T-cell (primary cell): ENCODE results near the gene LRRC4C. TPM values are rescaled to one million over a fixed set of nuclear protein-coding genes. Genes with fewer than 3 reads are reported as not detected.
"Not testable (repeated sequence)": the region's sequence is repeated elsewhere in the genome, so short reads cannot be mapped to it uniquely, and the experiment has no call there.

Source experiments
- ATAC-seq, 4 experiments: fragments of 200-7000 bp in 3 of 4; fragments of 150-1000 bp in 1 of 4; cut with Tn5 transposase; replicated peaks in 1 of 4; 1 replicate in 3 of 4; 2 replicates in 1 of 4; pipeline ENCODE4 v1.10.0; 2021; ENCODE audit warnings: moderate library complexity in 3 of 4, mild to moderate bottlenecking in 2 of 4, moderate number of reproducible peaks in 1 of 4
- CTCF ChIA-PET, 2 donors: fragments of 300-600 bp; sonication (Branson Sonifier 250); formaldehyde crosslinking; loops; one replicate each; lab custom pipeline; 2022; ENCODE audit warnings: antibody characterized with exemption in 2 of 2; lab: Charles Lee
- POLR2A ChIA-PET, 2 donors: fragments of 300-600 bp; sonication (Branson Sonifier 250); formaldehyde crosslinking; loops; one replicate each; lab custom pipeline; 2022; ENCODE audit warnings: antibody characterized with exemption in 2 of 2; lab: Charles Lee
- DNase-seq, 35 experiments: peaks; one replicate each; pipeline versions ENCODE4 v3.0.0 to v3.0.0-alpha.2; 2013 to 2023
- H3K27ac ChIP-seq: one replicate; pipeline ENCODE4 v1.5.1; 2013; ENCODE audit warnings: low read length
- H3K27me3 ChIP-seq, 2 experiments: replicated peaks in 1 of 2; 1 replicate in 1 of 2; 2 replicates in 1 of 2; pipeline versions ENCODE4 v1.6.1 to v1.7.0; 2013; ENCODE audit warnings: low read length in 1 of 2, mixed read lengths in 1 of 2; ENCODE audit not compliant: control insufficient read depth in 2 of 2, insufficient read depth in 2 of 2; ENCODE audit errors: extremely low read depth in 1 of 2
- H3K36me3 ChIP-seq, 2 donors: 1 replicate in 1 of 2; 2 replicates in 1 of 2; pipeline versions ENCODE4 v1.6.1 to v1.7.0; 2013; ENCODE audit warnings: low read length in 1 of 2; ENCODE audit not compliant: control insufficient read depth in 2 of 2, insufficient read depth in 1 of 2; ENCODE audit errors: extremely low read depth in 1 of 2
- H3K4me1 ChIP-seq, 2 experiments: 1 replicate in 1 of 2; 2 replicates in 1 of 2; pipeline versions ENCODE4 v1.6.1 to v1.7.0; 2013; ENCODE audit warnings: low read length in 2 of 2, mixed read lengths in 1 of 2; ENCODE audit not compliant: insufficient read depth in 2 of 2, control insufficient read depth in 1 of 2; ENCODE audit errors: extremely low read depth in 1 of 2
- H3K4me3 ChIP-seq, 2 donors: 1 replicate in 1 of 2; 2 replicates in 1 of 2; pipeline versions ENCODE4 v1.5.1 to v1.7.0; 2013; ENCODE audit warnings: mild to moderate bottlenecking in 2 of 2, low read length in 1 of 2, moderate library complexity in 1 of 2; ENCODE audit not compliant: control insufficient read depth in 1 of 2; ENCODE audit errors: extremely low read depth in 1 of 2
- H3K9me3 ChIP-seq: 2 replicates; pipeline ENCODE4 v1.7.0; 2013
- H3K27ac Mint-ChIP-seq, 2 donors: one replicate each; pipeline ENCODE4 v1.8.0; 2020 to 2021; ENCODE audit warnings: mild to moderate bottlenecking in 2 of 2, mixed read lengths in 2 of 2
- H3K27me3 Mint-ChIP-seq, 2 donors: one replicate each; pipeline ENCODE4 v1.8.0; 2021 to 2022; ENCODE audit warnings: mixed read lengths in 2 of 2
- H3K36me3 Mint-ChIP-seq: one replicate; pipeline ENCODE4 v1.8.0; 2021; ENCODE audit warnings: mixed read lengths
- H3K4me1 Mint-ChIP-seq, 3 donors: one replicate each; pipeline ENCODE4 v1.8.0; 2020 to 2022; ENCODE audit warnings: mixed read lengths in 3 of 3, mild to moderate bottlenecking in 1 of 3
- H3K4me3 Mint-ChIP-seq, 3 donors: one replicate each; pipeline ENCODE4 v1.8.0; 2020 to 2022; ENCODE audit warnings: mild to moderate bottlenecking in 3 of 3, mixed read lengths in 3 of 3, moderate library complexity in 3 of 3
- H3K9me3 Mint-ChIP-seq, 3 donors: one replicate each; pipeline ENCODE4 v1.8.0; 2020 to 2022; ENCODE audit warnings: mixed read lengths in 3 of 3
- WGBS: methylation state at CpG from one replicate; pipeline ENCODE4 v1.1.5; 2013; ENCODE audit warnings: missing lambda C conversion rate; ENCODE audit not compliant: insufficient coverage; 5-methylcytosine and 5-hydroxymethylcytosine counted together
- total RNA-seq, 35 experiments: library from RNA in 6 of 35; stranded (reverse) in 6 of 35; fragments of 120-200 nt in 1 of 35; gene quantifications; one replicate each; pipeline versions ENCODE4 v1.2.1 to v1.2.4 and lab custom pipeline; 2013 to 2026

Gene LRRC4C
- total RNA-seq, 5 donors from 2014 or later (not counting 1 experiment from before 2014, with no cell fraction given): not detected

DNA sequence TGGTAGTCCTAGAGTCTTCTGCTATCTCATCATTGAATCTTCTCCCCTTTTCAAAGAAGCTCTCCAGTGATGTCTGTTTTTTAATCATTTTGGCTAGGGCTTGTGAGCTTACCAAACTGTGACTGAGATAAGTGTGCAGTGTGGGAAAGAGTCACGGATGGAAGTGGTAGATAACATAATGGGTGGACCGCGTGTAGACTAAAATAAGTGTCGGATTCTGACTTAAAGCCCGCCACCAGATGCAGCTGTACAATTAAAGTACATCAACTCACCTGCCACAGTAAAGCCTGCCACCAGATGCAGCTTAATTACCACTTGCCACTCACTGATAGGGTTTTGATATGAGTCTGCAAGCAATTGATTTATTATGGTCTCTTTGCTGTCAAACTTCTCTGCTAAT, 581.5 kb downstream of the LRRC4C start:
- POLR2A ChIA-PET: no interaction called here
- Histone ChIP-seq H3K36me3 (no peaks in the 10 kb centered on the region), H3K9me3 (no peaks in the 10 kb centered on the region), H3K27me3 (no peaks in the 10 kb centered on the region), H3K27ac (no peak overlapping the region), H3K4me3 (no peak overlapping the region), H3K4me1 (no peaks in the 10 kb centered on the region)
- CTCF ChIA-PET: no interaction called here
- ATAC-seq (no peak), DNase-seq (no peak)
- Mint-ChIP-seq H3K27me3 (no peaks in the 10 kb centered on the region), H3K9me3 (peaks cover 12 to 29% (median 26%) of the 10 kb centered on the region in 3 donors), H3K27ac (no peak overlapping the region), H3K36me3 (no peaks in the 10 kb centered on the region), H3K4me1 (no peaks in the 10 kb centered on the region), H3K4me3 (no peak overlapping the region)
- WGBS: no CpG with 5 or more reads among the region's 5 CpGs

DNA sequence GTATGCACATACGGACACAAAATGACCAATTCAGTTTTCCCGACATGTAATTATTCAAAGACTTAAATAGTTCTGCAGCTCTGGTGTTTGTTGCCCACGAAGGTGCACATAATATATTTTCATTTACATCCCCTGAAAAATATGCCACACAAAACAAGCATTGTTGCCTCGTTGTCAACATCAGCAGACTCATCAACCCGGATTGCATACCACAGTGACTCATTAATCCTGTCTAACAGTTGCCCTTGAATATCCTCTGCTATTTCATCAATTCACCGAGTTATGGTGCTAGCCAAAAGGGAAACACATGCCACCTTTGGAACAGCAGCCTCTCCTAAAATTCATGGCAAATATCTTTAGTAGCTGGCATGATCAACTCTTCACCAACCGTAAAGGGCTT, 582.2 kb downstream of the LRRC4C start:
- no peak for ATAC-seq
- WGBS: 82% methylated on average over 6 of the region's 7 CpGs
- Mint-ChIP-seq H3K27me3 (no peaks in the 10 kb centered on the region), H3K4me3 (no peak overlapping the region), H3K36me3 (no peaks in the 10 kb centered on the region), H3K9me3 (peaks cover 11 to 24% (median 24%) of the 10 kb centered on the region in 3 donors), H3K4me1 (no peaks in the 10 kb centered on the region), H3K27ac (no peak overlapping the region)
- Histone ChIP-seq H3K4me1 (no peaks in the 10 kb centered on the region), H3K27me3 (no peaks in the 10 kb centered on the region), H3K9me3 (no peaks in the 10 kb centered on the region), H3K36me3 (no peaks in the 10 kb centered on the region), H3K27ac (no peak overlapping the region), H3K4me3 (no peak overlapping the region)
- CTCF ChIA-PET: no interaction called here
- POLR2A ChIA-PET: no interaction called here
- DNase-seq: no peak

DNA sequence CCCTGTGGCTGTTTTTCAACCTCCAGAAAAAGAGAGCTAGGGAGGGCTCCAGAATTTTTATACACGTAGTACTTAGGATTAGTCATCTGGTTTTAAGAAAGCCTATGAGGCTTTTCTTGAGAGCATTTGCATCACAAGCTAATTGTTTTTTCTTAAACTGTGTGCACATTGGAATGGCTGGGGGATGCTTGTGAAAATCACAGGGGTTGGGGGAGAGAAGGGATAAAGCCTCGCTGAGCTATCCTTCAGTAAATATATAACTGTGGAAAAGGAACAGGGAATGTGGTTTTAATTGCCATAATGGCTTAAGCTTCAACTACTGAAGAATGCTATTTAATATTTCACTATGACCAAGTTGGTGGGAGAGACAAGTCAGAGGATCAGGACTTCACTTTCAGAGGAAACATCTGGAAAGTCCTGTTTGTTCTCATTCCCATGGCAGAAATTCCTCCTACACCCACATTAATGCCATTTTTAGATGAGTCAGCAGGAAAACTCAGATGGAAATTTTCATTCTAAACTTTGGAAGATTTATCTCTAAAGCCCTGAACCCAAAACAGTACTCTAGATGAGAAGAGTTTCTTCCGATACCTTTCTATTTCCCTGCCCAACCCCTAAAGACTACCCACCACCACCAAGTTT, 591.3 kb downstream of the LRRC4C start:
- Histone ChIP-seq H3K27me3 (no peaks in the 10 kb centered on the region), H3K4me3 (no peak overlapping the region), H3K36me3 (no peaks in the 10 kb centered on the region), H3K4me1 (no peaks in the 10 kb centered on the region), H3K9me3 (no peaks in the 10 kb centered on the region), H3K27ac (no peak overlapping the region)
- POLR2A ChIA-PET: no interaction called here
- Mint-ChIP-seq H3K27ac (no peak overlapping the region), H3K27me3 (no peaks in the 10 kb centered on the region), H3K4me1 (no peaks in the 10 kb centered on the region), H3K36me3 (no peaks in the 10 kb centered on the region), H3K9me3 (peaks cover 16 to 25% (median 22%) of the 10 kb centered on the region in 3 donors), H3K4me3 (no peak overlapping the region)
- CTCF ChIA-PET: no interaction called here
- no peak for ATAC-seq
- no peak for DNase-seq
- WGBS: no CpG with 5 or more reads among the region's 3 CpGs

DNA sequence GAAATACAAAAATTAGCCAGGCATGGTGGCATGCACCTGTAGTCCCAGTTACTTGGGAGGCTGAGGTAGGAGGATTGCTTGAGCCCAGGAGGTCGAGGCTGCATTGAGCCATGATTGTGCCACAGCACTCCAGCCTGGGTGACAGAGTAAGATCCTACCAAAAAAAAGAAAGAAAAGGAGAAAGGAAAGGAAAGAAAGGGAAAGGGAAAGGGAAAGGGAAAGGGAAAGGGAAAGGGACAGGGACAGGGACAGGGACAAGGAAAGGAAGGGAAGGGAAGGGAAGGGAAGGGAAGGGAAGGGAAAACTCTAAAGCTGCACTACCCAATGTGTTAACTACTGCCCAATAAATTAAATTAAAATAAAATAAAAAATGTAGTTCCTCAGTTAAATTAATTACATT, 601.7 kb downstream of the LRRC4C start:
- H3K4me3 ChIP-seq, ATAC-seq, POLR2A ChIA-PET, H3K27me3 Mint-ChIP-seq, H3K27me3 ChIP-seq, H3K27ac ChIP-seq, H3K36me3 Mint-ChIP-seq, H3K4me3 Mint-ChIP-seq, H3K36me3 ChIP-seq, H3K4me1 Mint-ChIP-seq, DNase-seq, H3K27ac Mint-ChIP-seq, H3K9me3 ChIP-seq, H3K4me1 ChIP-seq, CTCF ChIA-PET: not testable (repeated sequence)
- no CpG with 5 or more reads among the region's 1 CpG for WGBS
- H3K9me3 Mint-ChIP-seq: peaks cover 0 to 24% (median 18%) of the 10 kb centered on the region in 3 donors

DNA sequence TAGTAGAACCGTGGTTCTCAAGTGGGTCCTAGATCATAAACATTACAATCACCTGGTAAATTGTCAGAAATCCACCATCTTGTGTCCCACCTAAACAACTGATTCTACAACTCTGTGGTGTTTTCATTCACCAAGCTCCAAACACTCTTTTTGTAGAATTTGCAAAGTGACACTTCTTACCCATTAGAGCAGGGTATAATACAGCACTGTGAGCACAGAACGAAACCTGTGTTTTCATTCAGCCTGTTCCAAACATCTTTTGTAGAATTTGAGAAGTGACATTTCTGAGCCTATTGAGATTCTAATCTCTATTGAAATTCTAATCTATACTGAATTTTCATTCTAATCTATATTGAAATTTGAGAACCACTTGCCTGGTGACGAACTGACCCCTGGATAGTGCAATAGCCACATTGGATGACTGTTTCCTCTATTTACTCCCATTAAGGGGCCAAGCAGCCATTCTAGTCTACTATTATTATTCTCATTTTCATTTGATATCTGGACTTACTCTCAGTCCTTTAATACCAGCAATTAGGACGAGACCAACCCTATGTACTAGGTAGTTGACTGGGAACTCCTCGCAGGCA, 616.6 kb downstream of the LRRC4C start:
- H3K36me3 Mint-ChIP-seq: no peaks in the 10 kb centered on the region
- 75% methylated on average over 2 of the region's 5 CpGs for WGBS
- CTCF ChIA-PET: no interaction called here

DNA sequence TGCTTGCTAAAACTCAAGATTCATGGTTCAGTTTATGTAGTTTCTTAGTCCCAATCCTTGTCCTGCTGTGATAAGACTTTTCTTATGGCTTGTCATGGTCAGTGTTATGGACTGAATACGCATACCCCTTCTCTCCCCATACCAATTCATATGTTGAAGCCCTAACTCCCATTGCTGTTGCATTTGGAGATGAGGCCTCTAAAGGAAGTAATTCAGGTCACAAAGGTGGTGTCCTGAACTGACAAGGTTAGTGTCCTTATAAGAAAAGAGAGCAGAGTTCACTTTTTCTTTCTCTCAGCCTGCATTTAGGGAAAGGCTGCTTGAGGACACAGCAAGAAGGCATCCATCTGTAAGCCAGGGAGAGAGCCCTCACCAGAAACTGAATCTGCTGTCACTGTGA, 618.2 kb downstream of the LRRC4C start:
- H3K4me3 Mint-ChIP-seq: no peak overlapping the region
- DNase-seq (no peak), ATAC-seq (no peak)
- WGBS: no CpG with 5 or more reads among the region's 1 CpG
- H3K27me3 ChIP-seq: no peaks in the 10 kb centered on the region
- no peak overlapping the region for H3K4me3 ChIP-seq
- ChIA-PET CTCF (no interaction called here), POLR2A (no interaction called here)
- H3K4me1 Mint-ChIP-seq: no peaks in the 10 kb centered on the region
- no peaks in the 10 kb centered on the region for H3K27me3 Mint-ChIP-seq
- H3K4me1 ChIP-seq: no peaks in the 10 kb centered on the region
- no peak overlapping the region for H3K27ac ChIP-seq
- no peak overlapping the region for H3K27ac Mint-ChIP-seq
- H3K9me3 Mint-ChIP-seq: peaks cover 15 to 34% (median 28%) of the 10 kb centered on the region in 3 donors
- H3K36me3 Mint-ChIP-seq: no peaks in the 10 kb centered on the region
- peaks cover 2% of the 10 kb centered on the region for H3K9me3 ChIP-seq
- H3K36me3 ChIP-seq: no peaks in the 10 kb centered on the region

More for the DNA sequence above, 616.6 kb downstream of the LRRC4C start:
- Mint-ChIP-seq H3K27me3 (no peaks in the 10 kb centered on the region), H3K9me3 (peaks cover 16 to 36% (median 34%) of the 10 kb centered on the region in 3 donors), H3K4me3 (no peak overlapping the region), H3K4me1 (no peaks in the 10 kb centered on the region), H3K27ac (no peak overlapping the region)
- POLR2A ChIA-PET: no interaction called here
- H3K27ac ChIP-seq: no peak overlapping the region
- H3K27me3 ChIP-seq: no peaks in the 10 kb centered on the region
- H3K36me3 ChIP-seq: no peaks in the 10 kb centered on the region
- H3K9me3 ChIP-seq: peaks cover 2% of the 10 kb centered on the region
- H3K4me3 ChIP-seq: no peak overlapping the region
- no peaks in the 10 kb centered on the region for H3K4me1 ChIP-seq
- DNase-seq: no peak
- ATAC-seq: no peak
